Activated naive CD8-positive, alpha-beta T cell treated with anti-CD3 and anti-CD28 coated beads, Interleukin-2, amount 50 U/mL, for 16 hours (primary cell): ENCODE measurements around the gene IL6.

Experiments used
- DNase-seq: peaks from one replicate; pipeline ENCODE4 v3.0.0-alpha.2; 2020; ENCODE audit warnings: low read depth, low spot score

IL6 gene

DNA sequence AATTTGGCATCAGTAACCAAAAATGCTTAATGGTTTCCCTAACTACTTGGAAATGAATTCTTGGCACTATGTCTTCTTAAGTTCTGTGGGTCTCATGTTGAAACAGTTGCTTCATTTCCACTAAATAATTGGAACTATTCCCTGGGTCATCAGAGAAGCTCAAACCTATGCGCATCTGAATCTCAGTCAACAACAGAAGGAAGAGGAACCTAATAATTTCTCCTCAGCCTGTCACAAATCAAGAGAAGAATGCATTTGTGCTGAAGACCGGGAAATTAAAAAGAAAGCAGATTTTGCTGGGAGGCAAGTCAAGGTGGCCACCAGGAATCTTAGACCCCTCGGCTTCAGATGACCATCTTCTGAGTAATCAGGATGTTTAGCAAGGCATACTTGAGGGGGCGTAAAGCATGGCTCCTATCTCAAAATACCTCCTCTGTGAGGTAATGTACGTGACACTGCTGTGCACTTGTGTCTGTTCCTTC, 54.3 kb downstream of the IL6 start:
- DNase-seq = no peak
